ENCODE data around the gene KDELR3.

The KDELR3 gene

DNA sequence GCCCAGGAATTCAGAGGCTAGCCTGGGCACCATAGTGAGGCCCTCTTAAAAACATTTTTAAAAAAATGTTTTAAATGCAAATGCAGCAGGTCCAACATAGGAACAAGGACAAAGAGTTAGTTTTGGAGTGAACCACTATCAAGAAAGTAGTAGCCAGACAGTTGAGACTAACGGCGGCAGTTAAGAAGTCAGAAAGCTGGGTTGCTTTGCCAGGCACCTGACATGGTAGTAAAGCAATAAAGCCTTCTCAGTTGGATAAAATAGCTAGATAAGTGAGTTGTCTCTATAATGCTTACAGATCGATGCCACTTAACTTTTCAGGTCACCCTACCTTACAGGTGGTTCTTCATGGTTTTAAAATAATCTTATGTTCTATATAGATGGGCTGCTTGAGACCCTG is 55.1 kb downstream of the KDELR3 start:
- Histone ChIP-seq H3K14ac (ENCODE audit: low read length) (no peak overlapping the region), H3K4ac (ENCODE audit: low read depth, low read length) (no peak overlapping the region), H3K23ac (ENCODE audit: low read length) (no peak overlapping the region), H4K91ac (ENCODE audit: low read depth, low read length) (no peak overlapping the region), H3K9me3 (ENCODE audit: insufficient read depth, low read depth, low read length) (no peaks in the 10 kb centered on the region), H2AK5ac (ENCODE audit: low read length) (no peak overlapping the region), H2BK5ac (ENCODE audit: low read depth, low read length, poor library complexity) (no peak overlapping the region), H4K8ac (ENCODE audit: low read depth, low read length) (no peak overlapping the region), H3K79me1 (ENCODE audit: low read length) (no peaks in the 10 kb centered on the region), H3K27me3 (ENCODE audit: insufficient read depth, low read length) (no peaks in the 10 kb centered on the region), H3K9ac (ENCODE audit: low read length) (no peak overlapping the region), H3K4me3 (ENCODE audit: low read depth, low read length) (no peak overlapping the region), H3K79me2 (ENCODE audit: control insufficient read depth, insufficient read depth, low read length, poor library complexity) (no peaks in the 10 kb centered on the region), H2BK12ac (ENCODE audit: low read length) (no peak overlapping the region), H3K18ac (ENCODE audit: low read length) (no peak overlapping the region), H3K4me1 (ENCODE audit: control insufficient read depth in 1 of 2, insufficient read depth in 2 of 2, low read length in 2 of 2) (no peaks in the 10 kb centered on the region), H3K4me2 (ENCODE audit: low read length) (no peak overlapping the region), H2AFZ (ENCODE audit: insufficient read depth, low read length, poor library complexity) (no peak overlapping the region), H4K12ac (ENCODE audit: low read depth, low read length) (no peak overlapping the region), H2BK120ac (ENCODE audit: insufficient read depth, low read length, poor library complexity) (no peak overlapping the region), H3K36me3 (ENCODE audit: control insufficient read depth in 1 of 2, insufficient read depth in 2 of 2, low read length in 2 of 2) (no peaks in the 10 kb centered on the region), H3K27ac (ENCODE audit: low read depth, low read length) (no peak overlapping the region)
- no peak for DNase-seq
- no CpG with 5 or more reads among the region's 3 CpGs for WGBS (ENCODE audit: extremely low coverage, insufficient coverage, insufficient read length)

DNA sequence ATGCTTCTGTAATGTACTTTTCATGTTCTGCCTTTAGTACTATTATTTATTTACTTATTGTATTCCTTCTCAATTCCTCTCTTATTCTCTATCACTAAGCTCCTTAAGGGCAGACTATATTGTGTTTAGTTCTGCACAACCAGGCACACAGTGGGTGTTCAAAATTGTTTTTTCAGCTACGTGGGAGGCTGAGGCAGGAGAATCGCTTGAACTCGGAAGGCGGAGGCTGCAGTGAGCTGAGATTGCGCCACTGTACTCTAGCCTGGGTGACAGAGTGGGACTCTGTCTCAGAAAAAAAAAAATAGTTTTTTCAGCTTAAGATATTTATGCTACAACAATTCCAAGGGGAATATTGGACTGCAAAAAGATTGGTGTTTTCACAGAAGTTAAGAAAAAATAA is 55.6 kb downstream of the KDELR3 start:
- H3K4me1 ChIP-seq (ENCODE audit: control insufficient read depth in 1 of 2, insufficient read depth in 2 of 2, low read length in 2 of 2): no peaks in the 10 kb centered on the region
- no peak overlapping the region for H3K23ac ChIP-seq (ENCODE audit: low read length)
- no peak overlapping the region for H2BK120ac ChIP-seq (ENCODE audit: insufficient read depth, low read length, poor library complexity)
- no peak overlapping the region for H4K8ac ChIP-seq (ENCODE audit: low read depth, low read length)
- no peak overlapping the region for H2BK12ac ChIP-seq (ENCODE audit: low read length)
- H3K4me2 ChIP-seq (ENCODE audit: low read length): no peak overlapping the region
- H2AK5ac ChIP-seq (ENCODE audit: low read length): no peak overlapping the region
- no peak overlapping the region for H3K18ac ChIP-seq (ENCODE audit: low read length)
- no peak overlapping the region for H3K27ac ChIP-seq (ENCODE audit: low read depth, low read length)
- no peaks in the 10 kb centered on the region for H3K9me3 ChIP-seq (ENCODE audit: insufficient read depth, low read depth, low read length)
- H3K27me3 ChIP-seq (ENCODE audit: insufficient read depth, low read length): no peaks in the 10 kb centered on the region
- no CpG with 5 or more reads among the region's 5 CpGs for whole genome bisulfite sequencing (ENCODE audit: extremely low coverage, insufficient coverage, insufficient read length)
- no peaks in the 10 kb centered on the region for H3K79me1 ChIP-seq (ENCODE audit: low read length)
- H3K4me3 ChIP-seq (ENCODE audit: low read depth, low read length): no peak overlapping the region
- no peak overlapping the region for H2AFZ ChIP-seq (ENCODE audit: insufficient read depth, low read length, poor library complexity)
- no peaks in the 10 kb centered on the region for H3K36me3 ChIP-seq (ENCODE audit: control insufficient read depth in 1 of 2, insufficient read depth in 2 of 2, low read length in 2 of 2)
- H3K14ac ChIP-seq (ENCODE audit: low read length): no peak overlapping the region
- no peak overlapping the region for H4K91ac ChIP-seq (ENCODE audit: low read depth, low read length)
- H3K9ac ChIP-seq (ENCODE audit: low read length): no peak overlapping the region
- no peak overlapping the region for H2BK5ac ChIP-seq (ENCODE audit: low read depth, low read length, poor library complexity)
- H3K79me2 ChIP-seq (ENCODE audit: control insufficient read depth, insufficient read depth, low read length, poor library complexity): no peaks in the 10 kb centered on the region
- DNase-seq: no peak
- H4K12ac ChIP-seq (ENCODE audit: low read depth, low read length): no peak overlapping the region
- H3K4ac ChIP-seq (ENCODE audit: low read depth, low read length): no peak overlapping the region

DNA sequence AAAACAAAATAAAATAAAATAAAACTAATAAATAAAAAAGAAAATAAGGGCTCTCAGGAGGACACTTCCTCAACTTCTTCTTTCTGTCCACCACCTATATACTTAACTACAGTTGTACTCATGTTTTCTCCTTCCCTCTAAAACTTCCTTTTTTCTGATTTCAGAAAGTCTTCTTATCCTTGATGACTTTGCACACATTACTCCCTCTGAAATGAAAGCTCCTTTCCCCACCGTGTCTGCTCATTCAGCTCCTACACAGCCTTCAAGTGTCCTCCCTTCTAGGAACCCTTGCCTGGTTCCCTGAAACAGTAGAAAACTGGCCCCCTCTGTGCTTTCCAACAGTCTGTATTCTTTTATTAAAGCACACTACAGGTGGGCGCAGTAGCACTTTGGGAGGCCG is 56.5 kb downstream of the KDELR3 start:
- Histone ChIP-seq H3K23ac (ENCODE audit: low read length) (no peak overlapping the region), H4K12ac (ENCODE audit: low read depth, low read length) (no peak overlapping the region), H3K18ac (ENCODE audit: low read length) (no peak overlapping the region), H2BK120ac (ENCODE audit: insufficient read depth, low read length, poor library complexity) (no peak overlapping the region), H2BK5ac (ENCODE audit: low read depth, low read length, poor library complexity) (no peak overlapping the region), H3K9ac (ENCODE audit: low read length) (no peak overlapping the region), H2AFZ (ENCODE audit: insufficient read depth, low read length, poor library complexity) (no peak overlapping the region), H3K79me1 (ENCODE audit: low read length) (no peaks in the 10 kb centered on the region), H2AK5ac (ENCODE audit: low read length) (no peak overlapping the region), H3K4me3 (ENCODE audit: low read depth, low read length) (no peak overlapping the region), H4K8ac (ENCODE audit: low read depth, low read length) (no peak overlapping the region), H3K4me1 (ENCODE audit: control insufficient read depth in 1 of 2, insufficient read depth in 2 of 2, low read length in 2 of 2) (no peaks in the 10 kb centered on the region), H3K4ac (ENCODE audit: low read depth, low read length) (no peak overlapping the region), H3K4me2 (ENCODE audit: low read length) (no peak overlapping the region), H3K27ac (ENCODE audit: low read depth, low read length) (no peak overlapping the region), H3K14ac (ENCODE audit: low read length) (no peak overlapping the region), H4K91ac (ENCODE audit: low read depth, low read length) (no peak overlapping the region), H3K36me3 (ENCODE audit: control insufficient read depth in 1 of 2, insufficient read depth in 2 of 2, low read length in 2 of 2) (no peaks in the 10 kb centered on the region), H2BK12ac (ENCODE audit: low read length) (no peak overlapping the region), H3K79me2 (ENCODE audit: control insufficient read depth, insufficient read depth, low read length, poor library complexity) (no peaks in the 10 kb centered on the region), H3K27me3 (ENCODE audit: insufficient read depth, low read length) (no peaks in the 10 kb centered on the region), H3K9me3 (ENCODE audit: insufficient read depth, low read depth, low read length) (no peaks in the 10 kb centered on the region)
- DNase-seq: no peak
- no CpG with 5 or more reads among the region's 3 CpGs for WGBS (ENCODE audit: extremely low coverage, insufficient coverage, insufficient read length)

DNA sequence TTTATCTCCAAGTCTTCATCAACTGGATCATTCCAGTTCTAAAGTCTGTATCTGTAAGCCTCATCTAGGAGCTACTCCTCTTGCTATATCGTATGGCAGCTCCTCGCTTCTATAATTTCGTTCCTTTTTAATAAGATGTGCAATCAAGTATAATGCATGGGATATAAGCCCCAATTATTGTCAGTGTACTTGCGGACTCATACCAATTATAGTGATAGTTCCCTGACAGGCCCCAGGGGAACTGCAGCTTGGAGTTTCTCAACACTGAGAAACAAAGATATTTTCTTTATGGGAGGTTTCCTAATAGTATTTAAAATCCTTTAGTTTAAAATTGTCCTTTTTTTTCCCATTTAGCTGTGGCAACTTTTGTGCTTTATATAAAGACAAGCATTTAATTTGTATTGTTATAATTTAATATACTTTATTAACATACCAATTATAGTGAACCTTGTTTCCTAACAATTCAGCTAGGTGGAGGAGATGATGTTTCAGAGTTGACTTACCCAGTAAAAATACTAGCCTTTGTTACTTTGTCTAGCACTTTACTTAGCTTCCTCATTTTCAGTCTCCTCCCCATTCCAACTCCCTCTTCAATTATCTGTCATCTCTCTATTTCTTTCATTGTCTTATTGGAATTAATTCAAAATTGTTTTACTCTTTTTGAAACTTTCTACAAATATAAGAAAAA is 63.5 kb downstream of the KDELR3 start:
- no peaks in the 10 kb centered on the region for H3K79me1 ChIP-seq (ENCODE audit: low read length)
- H3K9ac ChIP-seq (ENCODE audit: low read length): no peak overlapping the region
- no peak overlapping the region for H2BK5ac ChIP-seq (ENCODE audit: low read depth, low read length, poor library complexity)
- H2AK5ac ChIP-seq (ENCODE audit: low read length): no peak overlapping the region
- no peak overlapping the region for H3K14ac ChIP-seq (ENCODE audit: low read length)
- H3K79me2 ChIP-seq (ENCODE audit: control insufficient read depth, insufficient read depth, low read length, poor library complexity): no peaks in the 10 kb centered on the region
- no peak for DNase-seq
- H3K27me3 ChIP-seq (ENCODE audit: insufficient read depth, low read length): no peaks in the 10 kb centered on the region
- no peak overlapping the region for H3K23ac ChIP-seq (ENCODE audit: low read length)
- no peaks in the 10 kb centered on the region for H3K4me1 ChIP-seq (ENCODE audit: control insufficient read depth in 1 of 2, insufficient read depth in 2 of 2, low read length in 2 of 2)
- no peak overlapping the region for H3K4me2 ChIP-seq (ENCODE audit: low read length)
- H4K8ac ChIP-seq (ENCODE audit: low read depth, low read length): no peak overlapping the region
- no peak overlapping the region for H3K18ac ChIP-seq (ENCODE audit: low read length)
- no peaks in the 10 kb centered on the region for H3K9me3 ChIP-seq (ENCODE audit: insufficient read depth, low read depth, low read length)
- WGBS (ENCODE audit: extremely low coverage, insufficient coverage, insufficient read length): no CpG with 5 or more reads among the region's 4 CpGs
- H2AFZ ChIP-seq (ENCODE audit: insufficient read depth, low read length, poor library complexity): no peak overlapping the region
- H4K91ac ChIP-seq (ENCODE audit: low read depth, low read length): no peak overlapping the region
- no peaks in the 10 kb centered on the region for H3K36me3 ChIP-seq (ENCODE audit: control insufficient read depth in 1 of 2, insufficient read depth in 2 of 2, low read length in 2 of 2)
- H3K27ac ChIP-seq (ENCODE audit: low read depth, low read length): no peak overlapping the region
- no peak overlapping the region for H2BK120ac ChIP-seq (ENCODE audit: insufficient read depth, low read length, poor library complexity)
- no peak overlapping the region for H3K4ac ChIP-seq (ENCODE audit: low read depth, low read length)
- H4K12ac ChIP-seq (ENCODE audit: low read depth, low read length): no peak overlapping the region
- H3K4me3 ChIP-seq (ENCODE audit: low read depth, low read length): no peak overlapping the region
- no peak overlapping the region for H2BK12ac ChIP-seq (ENCODE audit: low read length)
